ENCODE data around the gene PRDM13.
A peak's percentile ranks its signal among the peaks of the same experiment; 100 is the strongest.

The PRDM13 gene

GRCh38 chr6:99602520-99603420, 3.9 kb upstream of the PRDM13 start:
- peak; percentile 36 for ATAC-seq
- no peak for TF ChIP-seq ISL1 (CRISPR knock-in tag; IDR thresholded peaks at IDR 0.05)
- no peak for TF ChIP-seq CREB5 (CRISPR knock-in tag; IDR thresholded peaks at IDR 0.05; ENCODE audit: low read depth)

- no peak for TF ChIP-seq TSHZ2 (CRISPR knock-in tag; IDR thresholded peaks at IDR 0.05)
- TF ChIP-seq TCF4 (CRISPR knock-in tag; IDR thresholded peaks at IDR 0.05; ENCODE audit: borderline replicate concordance): no peak
- no peak for TF ChIP-seq GLIS3 (CRISPR knock-in tag; IDR thresholded peaks at IDR 0.05)
- ATAC-seq: peak; percentile 67
These were observed 3.0 kb upstream of the PRDM13 start for GRCh38 chr6:99603421-99604165.

GRCh38 chr6:99604166-99605073, 2.2 kb upstream of the PRDM13 start:
- ATAC-seq: no peak
- no peak for TF ChIP-seq OSR1 (CRISPR knock-in tag; IDR thresholded peaks at IDR 0.05)
- no peak for TF ChIP-seq PATZ1 (CRISPR knock-in tag; IDR thresholded peaks at IDR 0.05; ENCODE audit: borderline replicate concordance)
- no peak for TF ChIP-seq PPARA (CRISPR knock-in tag; IDR thresholded peaks at IDR 0.05; ENCODE audit: borderline replicate concordance)
- no peak for TF ChIP-seq ZNF8 (CRISPR knock-in tag; IDR thresholded peaks at IDR 0.05)
- no peak for TF ChIP-seq TCF4 (CRISPR knock-in tag; IDR thresholded peaks at IDR 0.05; ENCODE audit: borderline replicate concordance)
- no peak for TF ChIP-seq BACH2 (CRISPR knock-in tag; IDR thresholded peaks at IDR 0.05; ENCODE audit: borderline replicate concordance)
- TF ChIP-seq ZC3H10 (CRISPR knock-in tag; IDR thresholded peaks at IDR 0.05): no peak
- no peak for TF ChIP-seq ZFP30 (CRISPR knock-in tag; IDR thresholded peaks at IDR 0.05)
- no peak for TF ChIP-seq TOX (CRISPR knock-in tag; IDR thresholded peaks at IDR 0.05; ENCODE audit: borderline replicate concordance)
- TF ChIP-seq ARNTL (CRISPR knock-in tag; IDR thresholded peaks at IDR 0.05; ENCODE audit: borderline replicate concordance, low read depth): no peak
- no peak for TF ChIP-seq ZNF565 (CRISPR knock-in tag; conservative IDR thresholded peaks at IDR 0.05; ENCODE audit: low read depth)
- TF ChIP-seq CREB5 (CRISPR knock-in tag; IDR thresholded peaks at IDR 0.05; ENCODE audit: low read depth): no peak

- no peak for ATAC-seq
These were observed 1.4 kb upstream of the PRDM13 start for GRCh38 chr6:99605074-99605734.

More at GRCh38 chr6:99605074-99605734, 1.4 kb upstream of the PRDM13 start:
- TF ChIP-seq ARNTL (CRISPR knock-in tag; IDR thresholded peaks at IDR 0.05; ENCODE audit: borderline replicate concordance, low read depth) (no peak), ZNF70 (CRISPR knock-in tag; IDR thresholded peaks at IDR 0.05) (no peak), PPARA (CRISPR knock-in tag; IDR thresholded peaks at IDR 0.05; ENCODE audit: borderline replicate concordance) (no peak), CSDC2 (CRISPR knock-in tag; IDR thresholded peaks at IDR 0.05) (no peak), ZNF8 (CRISPR knock-in tag; IDR thresholded peaks at IDR 0.05) (no peak)

All from SK-N-SH treated with all-trans-retinoic acid at 6 μM for 48 hours (cell line).